Measurements from ENCODE around the gene OR2L8.

OR2L8 gene

GRCh38 chr1:247992986-247993385 is 44.3 kb downstream of the OR2L8 start:
- DNase-seq = no peak

DNA sequence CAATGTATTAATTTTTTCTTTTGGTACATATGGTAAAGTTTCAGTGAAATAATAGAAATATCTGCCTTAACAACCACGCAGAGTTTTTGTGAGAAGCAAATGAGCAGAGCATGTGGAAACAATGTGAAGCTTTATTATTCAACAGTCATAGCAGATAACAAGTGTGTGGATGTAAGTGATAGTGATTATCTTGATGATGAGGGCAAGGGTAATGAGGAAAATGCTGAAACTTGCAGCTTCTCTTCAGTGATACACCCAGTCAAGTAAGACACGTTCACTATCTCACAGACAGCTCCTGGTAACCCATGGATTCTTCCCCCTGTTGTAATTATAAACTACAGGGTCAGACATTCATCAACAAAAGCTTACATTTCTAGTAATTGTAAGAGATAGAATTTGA is 50.2 kb downstream of the OR2L8 start:
- DNase-seq = no peak

Measured in CD4-positive, alpha-beta T cell treated with Interleukin-12 subunit alpha and Interleukin-12 subunit beta, for 1 hour (primary cell).